DND-41 (cell line): ENCODE data around the gene STX12.

ENCODE experiments used
- ATAC-seq: fragments of 200-7000 bp; cut with Tn5 transposase; 3 replicates; pipeline ENCODE4 v1.9.1; 2021; ENCODE audit warnings: low read depth; ENCODE audit not compliant: insufficient read depth
- DNase-seq: peaks from one replicate; pipeline ENCODE4 v3.0.0-alpha.2; 2020
- H2AFZ ChIP-seq: 2 replicates; pipeline ENCODE4 v1.6.0; 2012; ENCODE audit warnings: low read depth, low read length
- H3K27ac ChIP-seq: 2 replicates; pipeline ENCODE4 v1.5.1; 2012; ENCODE audit warnings: low read length, inconsistent platforms
- H3K27me3 ChIP-seq: fragments of 200-600 bp; sonication (generic); 2 replicates; pipeline ENCODE4 v1.6.0; 2012; ENCODE audit warnings: low read length, mild to moderate bottlenecking, inconsistent platforms; ENCODE audit not compliant: insufficient read depth, poor library complexity
- H3K36me3 ChIP-seq: 2 replicates; pipeline ENCODE4 v1.5.1; 2012; ENCODE audit warnings: low read length, inconsistent platforms; ENCODE audit not compliant: insufficient read depth
- H3K4me1 ChIP-seq: 2 replicates; pipeline ENCODE4 v1.5.1; 2012; ENCODE audit warnings: mild to moderate bottlenecking, low read length; ENCODE audit not compliant: insufficient read depth
- H3K4me2 ChIP-seq: 2 replicates; pipeline ENCODE4 v1.6.0; 2012; ENCODE audit warnings: mild to moderate bottlenecking, moderate library complexity, low read length, inconsistent platforms; ENCODE audit not compliant: insufficient read depth
- H3K4me3 ChIP-seq, 2 experiments: fragments of 200-600 bp in 1 of 2; shearing (Covaris generic) in 1 of 2; 2 replicates each; pipeline ENCODE4 v1.5.1; 2012 to 2016; ENCODE audit warnings: inconsistent platforms in 2 of 2, low read length in 2 of 2, mild to moderate bottlenecking in 2 of 2, low read depth in 1 of 2, moderate library complexity in 1 of 2
- H3K79me2 ChIP-seq: 2 replicates; pipeline ENCODE4 v1.6.0; 2012; ENCODE audit warnings: low read length, inconsistent platforms; ENCODE audit not compliant: insufficient read depth
- H3K9ac ChIP-seq: 2 replicates; pipeline ENCODE4 v1.6.0; 2012; ENCODE audit warnings: low read depth, mild to moderate bottlenecking, inconsistent platforms, low read length, moderate library complexity
- H3K9me3 ChIP-seq: 2 replicates; pipeline ENCODE4 v1.5.1; 2012; ENCODE audit warnings: low read length, moderate library complexity, mild to moderate bottlenecking, inconsistent platforms; ENCODE audit not compliant: insufficient read depth, severe bottlenecking
- H4K20me1 ChIP-seq: 2 replicates; pipeline ENCODE4 v1.6.0; 2012; ENCODE audit warnings: low read length; ENCODE audit not compliant: insufficient read depth
- CTCF ChIP-seq: IDR thresholded peaks from 2 replicates; pipeline ENCODE4 v1.5.1; 2012; ENCODE audit warnings: borderline replicate concordance, low read length, moderate library complexity, mild to moderate bottlenecking; ENCODE audit not compliant: poor library complexity, severe bottlenecking; ENCODE audit errors: extremely low read depth
- EZH2 ChIP-seq: IDR thresholded peaks from 3 replicates; pipeline ENCODE4 v1.6.1; 2012; ENCODE audit warnings: borderline replicate concordance, low read depth, mild to moderate bottlenecking, moderate library complexity, low read length, inconsistent platforms; ENCODE audit not compliant: severe bottlenecking

Gene STX12

GRCh38 chr1:27858949-27859576 lies 86.0 kb downstream of the STX12 start:
- Histone ChIP-seq H4K20me1 (no peaks in the 10 kb centered on the region), H3K79me2 (no peaks in the 10 kb centered on the region), H3K27me3 (no peaks in the 10 kb centered on the region), H3K9ac (no peak overlapping the region), H3K27ac (no peak overlapping the region), H3K36me3 (no peaks in the 10 kb centered on the region), H3K4me2 (no peak overlapping the region), H3K9me3 (no peaks in the 10 kb centered on the region), H3K4me3 (no peak overlapping the region), H3K4me1 (0 out of 2 replicates have a peak, but pooled peaks cover 3% of the 10 kb centered on the region), H2AFZ (no peak overlapping the region)
- ATAC-seq (no peak), DNase-seq (no peak)
- TF ChIP-seq CTCF: no peak
- no peak for TF ChIP-seq EZH2

GRCh38 chr1:27861436-27861835 lies 88.4 kb downstream of the STX12 start:
- TF ChIP-seq EZH2 (no peak), CTCF (no peak)
- no peak for DNase-seq

GRCh38 chr1:27862004-27862403 lies 89.0 kb downstream of the STX12 start:
- Histone ChIP-seq H3K36me3 (no peaks in the 10 kb centered on the region), H4K20me1 (no peaks in the 10 kb centered on the region), H3K4me3 (no peak overlapping the region), H3K27ac (no peak overlapping the region), H3K4me2 (no peak overlapping the region), H3K9me3 (no peaks in the 10 kb centered on the region), H3K9ac (no peak overlapping the region), H3K79me2 (no peaks in the 10 kb centered on the region), H3K27me3 (no peaks in the 10 kb centered on the region), H3K4me1 (0 out of 2 replicates have a peak, but pooled peaks cover 3% of the 10 kb centered on the region), H2AFZ (no peak overlapping the region)
- DNase-seq: no peak
- ATAC-seq: no peak
- TF ChIP-seq EZH2 (no peak), CTCF (no peak)

More at GRCh38 chr1:27861436-27861835, 88.4 kb downstream of the STX12 start:
- no peaks in the 10 kb centered on the region for H4K20me1 ChIP-seq
- no peak overlapping the region for H3K4me2 ChIP-seq
- H3K36me3 ChIP-seq: no peaks in the 10 kb centered on the region
- ATAC-seq: no peak
- H3K9ac ChIP-seq: no peak overlapping the region
- H3K79me2 ChIP-seq: no peaks in the 10 kb centered on the region
- H2AFZ ChIP-seq: no peak overlapping the region
- 0 out of 2 replicates have a peak, but pooled peaks cover 3% of the 10 kb centered on the region for H3K4me1 ChIP-seq
- no peaks in the 10 kb centered on the region for H3K9me3 ChIP-seq
- H3K4me3 ChIP-seq: no peak overlapping the region
- no peaks in the 10 kb centered on the region for H3K27me3 ChIP-seq
- no peak overlapping the region for H3K27ac ChIP-seq
